Stimulated activated CD4-positive, alpha-beta T cell treated with anti-CD3 and anti-CD28 coated beads, Interleukin-4, amount 100 ng/mL, for 4 hours (primary cell): Measurements from ENCODE around the gene SDF2.

Experiments
- DNase-seq, 2 experiments: peaks; one replicate each; pipeline ENCODE4 v3.0.0-alpha.2; 2020

Gene SDF2, protein sequence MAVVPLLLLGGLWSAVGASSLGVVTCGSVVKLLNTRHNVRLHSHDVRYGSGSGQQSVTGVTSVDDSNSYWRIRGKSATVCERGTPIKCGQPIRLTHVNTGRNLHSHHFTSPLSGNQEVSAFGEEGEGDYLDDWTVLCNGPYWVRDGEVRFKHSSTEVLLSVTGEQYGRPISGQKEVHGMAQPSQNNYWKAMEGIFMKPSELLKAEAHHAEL

DNA sequence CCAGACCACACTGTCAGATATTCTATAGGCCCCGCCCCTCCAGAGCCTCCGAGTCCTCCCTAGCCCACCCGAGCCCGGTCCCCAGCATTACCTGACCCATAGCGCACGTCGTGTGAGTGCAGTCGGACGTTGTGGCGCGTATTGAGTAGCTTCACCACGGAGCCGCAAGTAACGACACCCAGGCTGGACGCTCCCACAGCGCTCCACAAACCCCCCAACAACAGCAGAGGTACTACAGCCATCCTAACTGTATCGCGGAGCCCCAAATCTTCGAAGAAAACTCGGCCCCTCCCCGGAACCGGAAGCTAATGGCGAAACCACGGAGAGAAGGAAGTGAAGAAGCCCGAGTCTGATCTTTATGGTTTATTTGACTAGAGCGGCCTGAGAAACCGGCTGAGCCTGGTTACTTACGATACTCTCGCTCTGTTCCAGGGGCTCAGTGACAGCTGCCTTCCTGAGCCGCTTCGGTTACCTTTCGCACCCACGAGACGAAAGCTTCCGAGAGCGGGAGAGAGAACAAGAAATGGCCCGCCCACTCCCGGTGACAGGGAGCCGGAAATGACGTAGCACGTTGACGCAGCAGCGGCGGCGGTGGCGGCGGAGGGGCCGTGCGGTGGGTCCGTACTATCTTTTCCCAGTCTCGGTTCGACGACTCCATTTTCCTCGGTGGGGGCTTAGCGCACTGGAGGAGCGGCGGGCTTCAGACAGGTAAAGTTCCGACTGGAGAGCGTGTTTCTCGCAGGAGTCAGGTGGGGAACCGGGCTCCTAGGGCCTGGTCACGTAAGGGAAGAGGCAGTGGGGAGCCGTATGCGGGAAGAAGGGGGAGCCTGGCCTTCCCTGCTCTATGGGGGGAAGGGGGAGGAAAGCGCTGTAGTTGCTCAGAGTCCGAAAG lies at the start of gene SDF2, which contains the start of gene SUPT6H:
Gene SDF2, minus strand, starts transcription at position 272 of the 892 bp plus-strand sequence. Its CDS starts 30 bp downstream, at position 242.
Gene SUPT6H, plus strand, starts transcription at position 571 of the 892 bp plus-strand sequence. CDS start 11,197 bp downstream, outside the sequence.
- DNase-seq = peak; percentile 90 to 93

DNA sequence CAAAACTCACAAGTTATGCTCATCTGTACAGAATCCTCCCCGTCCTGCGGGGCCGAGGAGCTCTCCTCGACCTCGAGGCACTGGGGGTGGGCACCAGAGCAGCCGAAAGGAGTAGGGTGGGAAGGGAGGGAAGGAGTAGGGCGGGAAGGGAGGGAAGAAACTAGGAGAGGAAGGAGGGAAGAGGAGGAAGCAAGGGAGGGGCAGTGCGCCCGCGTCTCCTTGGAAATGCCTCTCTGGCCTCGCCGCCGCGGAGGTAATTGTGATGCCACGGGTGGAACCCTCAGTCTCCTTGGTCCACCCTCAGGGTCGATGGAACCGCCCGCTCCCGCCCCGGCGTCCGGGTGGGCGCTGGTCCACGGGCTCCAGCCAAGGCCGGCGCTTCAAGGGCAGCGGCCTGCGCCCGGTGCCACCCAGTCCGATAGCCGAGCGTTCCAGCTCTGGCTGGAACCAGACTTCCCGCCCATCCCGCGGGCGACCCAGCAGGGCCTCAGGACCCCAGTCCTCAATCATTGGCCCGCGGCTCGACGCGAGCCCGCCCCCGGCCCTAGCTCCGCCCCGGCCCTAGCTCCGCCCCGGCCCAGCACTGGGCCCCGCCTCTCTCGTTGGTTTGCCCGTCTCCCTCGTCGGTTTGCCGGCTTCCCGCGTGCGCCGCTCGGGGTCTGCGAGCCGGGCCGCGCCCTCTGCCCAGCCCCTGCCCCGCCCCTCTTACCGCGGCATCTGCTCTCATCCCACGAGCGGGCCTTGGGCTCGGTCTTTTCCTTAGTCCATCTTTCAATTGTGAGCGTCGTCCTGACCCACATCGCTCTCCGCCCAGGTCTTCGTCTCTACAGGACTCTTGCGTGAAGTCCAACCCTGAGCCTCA lies 49.4 kb upstream of the SDF2 start:
- peak; percentile 89 for DNase-seq

DNA sequence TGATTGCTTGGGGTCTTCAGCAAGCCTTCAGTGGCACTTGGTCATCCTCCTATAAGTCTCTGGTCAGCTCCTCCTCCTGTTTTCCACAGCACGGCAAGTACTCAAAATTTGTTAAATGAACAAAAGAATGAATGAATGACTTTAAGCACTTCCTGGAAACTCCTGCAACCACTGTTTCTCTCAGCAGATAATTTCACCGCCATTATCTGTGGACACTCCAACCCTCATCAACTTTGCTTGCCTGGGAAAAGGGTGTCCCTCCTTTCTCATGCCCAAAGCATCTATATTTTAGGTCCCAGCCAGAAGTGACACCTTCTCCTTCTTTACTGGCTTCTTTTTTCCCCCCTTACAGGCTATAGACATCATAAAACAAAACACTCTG lies 45.6 kb upstream of the SDF2 start:
- no peak for DNase-seq

DNA sequence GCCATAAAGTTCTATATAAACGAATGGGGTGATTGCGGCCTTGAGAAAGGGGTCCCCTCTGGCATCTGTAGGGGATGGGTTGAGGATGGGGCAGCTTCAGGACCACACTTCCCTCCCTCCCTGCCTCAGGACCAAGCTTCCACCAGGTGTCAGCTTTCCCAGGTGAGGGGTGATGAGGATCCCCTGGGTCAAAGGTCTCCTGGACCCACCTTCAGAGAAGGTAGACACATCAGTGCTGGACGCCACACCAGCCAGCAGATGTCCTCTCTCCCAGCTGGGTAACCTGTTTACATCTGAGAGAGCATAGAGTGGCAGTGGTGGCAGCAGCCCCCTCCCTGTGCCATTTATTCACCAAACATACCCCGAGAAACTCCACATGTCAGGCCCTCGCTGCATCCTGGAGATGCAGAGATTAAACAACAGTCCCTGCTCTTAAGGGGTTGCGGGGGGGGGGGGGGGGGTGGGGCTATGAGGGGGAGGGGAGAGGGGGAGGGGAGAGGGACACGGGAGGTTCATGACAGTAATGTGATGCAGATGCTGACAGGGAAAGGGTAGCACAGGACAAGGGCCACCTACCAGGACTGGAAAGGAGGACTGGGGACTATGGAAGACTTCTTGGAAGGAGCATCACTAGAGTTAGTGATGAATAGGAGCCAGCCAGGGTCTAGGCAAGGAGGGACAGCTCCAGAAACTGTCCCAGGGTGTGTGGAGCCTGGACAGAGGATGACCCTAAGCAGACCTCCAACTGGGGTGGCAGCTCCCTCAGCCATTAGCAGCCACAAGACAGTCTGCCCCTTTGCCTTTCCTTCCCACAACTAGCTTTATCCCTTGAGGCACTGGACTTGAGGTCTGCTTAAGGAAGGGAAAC lies 45.0 kb upstream of the SDF2 start:
- no peak for DNase-seq

DNA sequence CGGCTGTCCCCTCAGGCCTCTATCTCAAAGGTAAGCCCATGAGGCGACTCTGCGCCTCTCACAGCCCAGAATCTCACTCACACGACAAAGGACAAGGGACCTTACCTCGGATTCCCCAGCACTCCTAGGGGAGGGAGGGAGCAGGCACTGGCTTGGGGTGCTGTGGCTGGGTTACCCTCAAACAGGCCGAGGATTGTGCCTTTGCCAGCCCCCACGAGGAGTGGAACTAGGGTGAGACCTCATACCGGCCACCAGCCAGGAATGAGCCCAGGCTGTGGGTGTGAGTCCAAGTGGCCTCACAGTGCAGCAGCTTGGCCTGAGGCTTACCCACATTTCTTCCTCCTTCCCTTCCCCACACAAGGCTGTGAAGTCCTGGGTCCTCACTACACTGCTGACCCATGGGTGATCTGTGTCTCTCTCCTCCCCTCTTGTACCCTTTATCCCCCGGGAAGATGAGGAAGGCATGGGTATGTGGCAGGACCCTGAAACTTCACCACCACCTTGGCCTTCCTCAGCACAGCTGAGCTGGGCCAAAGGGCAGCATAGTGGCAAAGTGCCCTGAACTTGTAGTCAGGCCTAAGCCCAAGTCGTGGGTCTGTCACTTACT lies 44.1 kb upstream of the SDF2 start:
- no peak for DNase-seq

DNA sequence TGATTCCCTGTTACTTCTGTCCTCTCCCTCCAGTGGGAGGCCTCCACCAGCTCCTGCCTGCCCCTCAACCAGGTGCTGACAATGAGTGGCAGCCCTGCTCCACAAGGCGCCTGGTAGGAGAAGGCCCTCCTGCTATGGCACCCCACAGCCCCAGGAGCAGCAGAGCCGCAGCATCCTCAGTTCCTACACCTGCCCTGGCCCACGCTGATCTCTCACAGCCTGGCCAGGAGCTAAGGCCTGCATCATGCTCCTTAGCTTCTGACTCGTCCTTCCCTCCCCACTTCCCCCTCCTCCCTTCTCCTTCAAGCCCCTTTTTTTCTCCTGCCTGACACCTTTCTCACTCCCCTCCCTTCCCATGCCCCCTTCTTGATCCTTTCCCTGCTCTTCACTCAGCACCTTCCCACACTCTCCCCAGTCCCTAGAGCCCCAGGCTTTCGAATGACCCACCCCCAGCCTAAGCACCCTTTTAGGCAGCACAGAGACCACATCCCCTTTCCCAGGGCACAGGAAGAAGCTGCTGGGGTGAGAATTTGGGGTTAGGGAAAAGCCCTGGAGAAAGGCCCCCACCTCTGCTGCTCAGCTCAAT lies 43.5 kb upstream of the SDF2 start:
- DNase-seq = no peak

DNA sequence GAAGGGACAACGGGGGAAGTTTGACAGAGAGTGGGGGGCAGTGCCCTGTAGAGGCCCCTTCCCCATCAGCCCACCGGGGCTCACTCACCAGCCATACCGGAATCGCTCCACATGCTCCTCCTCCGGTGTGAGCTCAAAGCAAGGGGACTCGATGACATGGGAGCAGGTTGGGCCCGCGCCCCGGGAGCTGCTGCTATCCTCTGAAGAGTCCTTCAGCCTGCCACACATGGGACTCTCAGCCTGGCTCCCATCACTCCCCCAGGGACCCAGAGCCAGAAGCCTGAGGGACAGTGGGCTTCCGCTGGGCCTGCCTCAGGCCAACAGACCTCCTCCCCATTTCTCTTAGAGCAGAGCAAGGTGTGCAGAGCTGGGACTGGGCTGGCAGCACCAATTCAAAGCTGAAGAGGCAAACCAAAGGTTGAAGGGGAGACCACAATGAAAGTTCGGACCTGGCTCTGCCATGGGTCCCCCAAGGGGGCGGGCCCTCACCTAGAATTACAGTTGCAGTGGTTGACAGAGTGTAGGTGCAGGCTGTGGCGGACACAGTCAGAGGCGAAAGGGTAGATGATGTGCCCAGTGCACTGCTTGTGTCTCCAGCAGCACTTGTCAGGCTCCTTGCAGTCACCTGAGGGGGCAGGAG lies 42.6 kb upstream of the SDF2 start:
- DNase-seq = no peak

DNA sequence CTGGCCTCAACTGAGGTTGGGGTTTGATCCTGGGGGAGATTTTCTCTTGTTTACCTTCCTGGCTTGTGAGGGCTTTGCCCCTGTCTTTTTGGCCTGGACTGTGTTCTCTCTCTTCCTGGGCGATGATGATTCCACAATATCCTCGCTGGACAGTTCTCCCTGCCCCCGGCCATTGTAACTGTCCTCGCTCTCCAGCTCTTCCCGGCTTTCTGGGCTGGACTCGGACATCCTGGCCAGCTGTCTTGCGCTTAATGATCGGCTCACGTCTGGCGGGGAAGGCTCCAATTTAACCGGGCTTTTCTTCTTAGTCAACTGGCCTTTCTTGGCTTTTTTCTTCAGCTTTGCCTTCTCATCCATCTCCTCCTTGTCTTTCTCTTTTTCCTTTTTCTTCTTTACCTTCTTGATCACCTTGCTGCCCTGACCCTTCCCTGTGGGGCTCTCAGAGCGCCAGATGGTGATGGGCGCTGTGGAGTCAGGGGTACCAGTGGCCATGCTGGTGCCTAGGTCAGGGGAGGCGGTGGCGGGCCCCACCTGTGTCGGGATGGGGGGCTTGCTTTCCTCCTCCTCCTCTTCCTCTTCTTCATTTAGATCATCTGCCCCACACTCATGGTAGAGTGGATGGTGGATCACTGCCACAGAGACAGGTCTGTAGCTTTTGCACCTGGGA lies 42.0 kb upstream of the SDF2 start:
- no peak for DNase-seq

DNA sequence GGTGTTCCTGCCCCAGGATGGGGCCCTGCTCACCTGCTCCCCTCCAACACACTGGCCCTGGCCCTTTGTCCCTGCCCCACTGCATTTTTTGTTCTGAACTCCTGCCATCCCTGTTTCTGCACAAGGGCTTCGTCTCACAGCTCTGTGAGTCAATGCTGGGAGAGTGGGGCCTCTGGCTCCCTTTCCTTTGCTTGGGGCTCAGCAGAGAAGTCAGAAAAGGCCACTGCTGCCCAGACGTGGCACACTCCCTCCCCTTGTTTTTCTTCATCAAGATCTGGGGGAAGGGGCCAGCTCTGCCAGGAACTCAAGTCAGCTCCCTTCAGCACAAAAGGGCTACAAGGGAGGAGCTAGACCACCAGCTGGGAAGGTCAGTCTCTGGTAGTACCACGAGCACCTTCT lies 41.0 kb upstream of the SDF2 start:
- DNase-seq = no peak

DNA sequence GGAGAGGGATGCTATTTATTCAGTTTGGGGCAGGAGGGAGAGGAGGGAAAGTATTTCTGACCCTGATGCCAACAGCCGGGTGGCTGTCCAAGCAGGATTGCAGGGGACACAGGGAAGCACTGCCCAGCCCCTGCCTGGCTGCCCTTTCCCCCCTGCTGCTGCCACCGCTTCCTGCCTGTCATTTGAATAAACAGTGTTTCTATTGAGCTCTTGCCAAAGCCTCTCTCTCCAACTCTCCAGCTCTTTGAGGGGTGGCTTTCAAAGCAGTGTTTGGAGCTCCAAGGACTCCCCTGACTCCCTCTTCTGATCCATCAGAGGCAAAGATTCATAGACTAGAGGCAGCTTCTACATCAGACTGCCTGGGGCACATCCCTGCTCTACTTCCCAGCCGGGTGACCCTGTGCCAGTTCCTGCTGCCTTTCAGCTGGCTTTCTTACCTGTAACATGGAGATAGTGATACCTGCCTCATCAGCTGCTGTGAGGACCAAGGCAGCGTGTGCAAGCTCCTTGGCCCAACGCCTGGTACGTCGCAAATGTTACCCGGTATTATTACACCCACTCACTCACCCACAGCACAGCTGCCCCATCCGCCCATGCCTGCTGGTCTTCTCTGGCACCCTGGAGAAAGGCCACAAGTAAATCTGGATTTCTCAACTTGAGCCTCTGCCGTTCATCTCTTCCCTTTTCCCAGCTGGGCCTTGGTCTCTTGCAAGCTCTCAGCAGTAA lies 40.5 kb upstream of the SDF2 start:
- no peak for DNase-seq

DNA sequence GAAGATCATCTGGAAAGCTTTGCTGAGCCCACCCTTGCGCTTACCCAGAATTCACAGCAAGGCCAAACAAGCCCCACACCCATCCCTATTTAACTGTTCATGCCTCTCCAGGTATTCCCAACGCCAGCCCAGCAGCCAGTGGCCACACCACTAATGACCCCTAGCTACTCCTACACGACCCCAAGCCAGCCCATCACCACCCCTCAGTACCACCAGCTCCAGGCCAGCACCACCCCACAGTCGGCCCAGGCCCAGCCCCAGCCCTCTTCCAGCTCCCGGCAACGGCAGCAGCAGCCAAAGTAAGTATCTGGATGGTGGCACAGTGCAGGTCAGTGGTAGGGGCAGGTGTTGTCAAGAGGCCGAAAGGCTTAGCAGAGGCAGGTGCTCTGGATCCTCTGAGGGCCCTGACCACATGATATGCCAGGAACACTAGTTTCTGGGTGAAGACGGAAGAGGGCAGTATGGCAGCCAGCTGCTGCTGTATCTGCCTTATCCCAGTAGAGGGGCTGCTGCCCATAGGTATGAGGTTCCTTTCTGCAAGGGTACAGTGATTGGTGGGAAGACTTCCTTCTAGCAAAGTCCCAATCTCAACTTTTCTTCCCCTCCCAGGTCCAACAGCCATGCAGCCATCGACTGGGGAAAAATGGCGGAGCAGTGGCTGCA lies 39.3 kb upstream of the SDF2 start:
- DNase-seq = no peak

DNA sequence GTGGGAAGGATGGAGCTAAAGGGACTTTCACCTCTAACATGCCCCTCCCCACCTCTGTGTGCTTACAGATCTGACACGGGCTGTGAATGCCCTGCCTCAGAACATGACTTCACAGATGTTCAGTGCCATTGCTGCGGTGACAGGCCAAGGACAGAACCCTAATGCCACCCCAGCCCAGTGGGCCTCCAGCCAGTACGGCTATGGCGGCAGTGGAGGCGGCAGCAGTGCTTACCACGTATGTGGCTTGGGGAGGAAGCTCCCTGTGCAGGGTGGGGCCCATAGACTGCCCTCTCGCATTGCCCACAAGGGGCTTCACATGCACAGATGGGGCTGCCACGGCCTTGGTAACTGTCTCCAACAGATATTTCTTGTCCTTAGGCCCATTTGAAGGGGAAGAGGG lies 38.6 kb upstream of the SDF2 start:
- DNase-seq = no peak

DNA sequence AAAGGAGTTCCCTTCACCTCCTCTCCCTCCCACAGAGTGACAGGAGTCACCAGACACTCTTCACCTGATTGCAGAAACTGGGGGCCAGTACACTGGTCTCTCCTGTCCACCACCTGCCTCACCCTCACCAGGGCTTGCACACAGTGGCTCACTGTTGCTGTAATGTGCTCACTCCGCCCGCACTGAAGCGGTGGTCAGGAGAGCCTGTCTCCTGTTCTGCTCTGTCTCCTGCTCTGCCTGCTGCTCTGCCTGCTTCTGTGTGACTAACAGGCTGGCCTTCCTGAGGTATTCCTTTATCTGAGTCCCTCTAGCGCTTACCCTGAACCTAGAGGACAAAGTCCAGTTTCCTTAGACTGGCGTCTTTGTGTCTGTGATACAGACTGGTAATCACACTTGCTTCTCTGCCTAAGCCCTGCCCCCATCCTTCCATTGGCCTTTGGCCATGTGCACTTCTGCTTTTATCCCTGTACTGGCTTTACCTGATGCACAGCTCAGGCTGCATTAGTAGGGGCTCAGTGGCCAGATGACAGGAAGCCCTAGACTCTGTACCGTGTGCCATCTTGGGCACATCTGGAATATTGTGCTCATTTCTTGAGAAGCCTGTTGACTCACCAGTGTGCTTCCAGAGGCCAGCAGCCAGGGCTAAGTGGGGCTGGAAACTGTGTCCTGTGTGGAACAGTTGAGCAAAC lies 36.7 kb upstream of the SDF2 start:
- no peak for DNase-seq

DNA sequence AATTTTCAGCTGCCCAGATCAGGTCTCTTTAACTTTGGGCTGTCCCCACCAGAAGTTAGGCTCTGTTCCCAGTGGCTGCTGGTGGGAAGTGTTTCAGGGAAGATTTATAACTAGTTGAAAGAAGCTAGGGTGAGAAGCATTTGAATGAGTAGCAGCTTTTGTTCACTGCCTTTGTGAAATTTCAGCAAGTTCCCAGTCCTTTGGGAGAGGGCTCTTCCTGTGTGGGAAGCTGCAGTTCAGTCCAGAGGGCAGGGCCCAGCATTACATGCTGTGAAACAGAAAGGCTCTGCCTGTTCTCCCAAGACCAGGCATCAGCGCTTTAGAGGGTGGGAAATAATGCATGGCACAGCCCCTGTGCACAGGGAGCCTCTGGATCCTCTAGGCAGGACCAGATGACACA lies 32.2 kb upstream of the SDF2 start:
- DNase-seq = no peak

DNA sequence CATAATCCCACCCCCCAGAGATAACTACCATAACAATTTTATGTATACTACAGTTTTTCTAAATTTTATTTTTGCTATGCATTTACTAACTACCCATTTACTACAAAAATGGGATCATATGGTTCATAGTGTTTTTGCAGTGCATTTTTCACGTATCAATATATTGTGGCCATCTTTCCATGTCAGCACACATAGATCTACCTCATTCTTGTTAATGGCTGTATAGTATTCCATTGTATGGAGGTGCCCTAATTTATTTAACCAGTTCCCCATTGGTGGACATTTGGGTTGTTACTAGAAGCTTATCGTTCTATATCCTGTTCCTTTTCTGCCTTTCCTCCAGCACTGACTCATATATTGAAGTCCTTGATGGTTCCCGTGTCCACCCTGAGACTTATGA lies 27.3 kb upstream of the SDF2 start:
- no peak for DNase-seq

DNA sequence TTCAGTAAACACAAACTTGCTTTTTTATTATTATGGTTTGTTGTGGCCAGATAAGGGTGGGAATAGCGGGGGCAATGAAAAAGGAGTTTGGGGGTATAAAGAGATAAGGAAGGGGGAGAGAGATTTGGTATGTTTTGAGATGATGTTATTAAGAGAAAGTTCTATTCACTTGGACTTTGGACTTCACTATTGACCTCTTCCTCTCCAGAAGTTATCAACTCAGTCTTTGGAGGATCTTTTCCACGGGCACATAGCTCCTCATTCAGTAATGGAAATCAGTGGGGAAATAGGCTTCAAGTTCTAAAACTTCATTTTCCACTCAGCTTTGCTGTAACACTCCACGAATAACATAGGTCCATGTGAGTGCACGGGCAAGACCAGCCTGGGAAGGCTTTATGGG lies 26.8 kb upstream of the SDF2 start:
- no peak for DNase-seq

DNA sequence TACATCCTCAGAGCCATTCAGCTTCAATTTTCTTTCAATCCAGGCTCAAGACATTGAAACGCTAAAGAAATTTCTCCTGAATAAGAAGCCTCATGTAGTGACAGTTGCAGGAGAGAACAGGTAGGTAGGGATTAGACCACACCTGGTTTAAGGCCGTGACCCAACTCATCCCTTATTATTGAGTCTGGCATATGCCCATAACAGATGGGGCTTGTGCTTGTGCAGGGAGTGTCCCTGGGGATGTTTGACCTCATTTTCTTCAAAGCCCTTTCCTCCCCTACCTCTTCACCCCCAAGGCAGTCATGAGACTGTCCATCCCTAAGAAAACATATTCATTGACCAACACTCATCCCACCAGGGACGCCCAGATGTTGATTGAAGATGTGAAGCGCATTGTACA lies 24.6 kb upstream of the SDF2 start:
- DNase-seq = no peak

DNA sequence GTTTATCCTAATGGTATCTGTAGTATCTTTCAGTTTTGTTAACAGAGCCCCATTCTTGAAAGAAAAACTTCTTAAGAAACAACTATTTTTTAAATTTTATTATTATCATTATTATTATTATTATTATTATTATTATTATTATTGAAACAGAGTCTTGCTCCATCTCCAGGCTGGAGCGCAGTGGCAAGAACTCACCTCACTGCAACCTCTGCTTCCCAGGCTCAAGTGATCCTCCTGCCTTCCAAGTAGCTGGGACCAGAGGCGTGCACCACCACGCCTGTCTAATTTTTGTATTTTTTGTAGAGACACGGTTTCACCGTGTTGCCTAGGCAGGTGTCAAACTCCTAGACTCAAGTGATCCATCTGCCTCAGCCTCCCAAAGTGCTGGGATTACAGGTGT lies 23.7 kb upstream of the SDF2 start:
- no peak for DNase-seq

DNA sequence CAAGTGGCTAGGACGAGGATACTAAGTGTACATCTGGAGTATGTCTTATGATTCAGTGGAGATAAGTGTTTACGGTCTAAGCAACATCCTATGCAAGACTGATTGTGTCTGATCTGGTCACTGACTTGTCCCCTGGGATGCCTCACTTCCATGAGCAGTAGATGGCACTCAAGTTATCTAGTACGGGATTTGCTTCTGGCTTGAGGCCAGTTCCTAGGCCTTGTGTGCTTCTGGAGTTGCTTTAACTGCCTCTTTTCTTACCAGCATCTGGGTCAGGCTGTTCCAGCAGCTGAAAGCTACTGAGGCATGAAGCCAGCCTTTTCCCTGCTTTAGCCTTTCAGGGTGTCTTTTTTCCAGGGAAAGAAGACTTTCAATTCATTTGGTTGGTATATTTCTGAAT lies 23.3 kb upstream of the SDF2 start:
- DNase-seq = no peak
